GM19468 (cell line): ENCODE results near the gene LRP8.
"Not testable (repeated sequence)": the region's sequence is repeated elsewhere in the genome, so short reads cannot be mapped to it uniquely, and the experiment has no call there.

Experiments used
- ATAC-seq: cut with Tn5 transposase; IDR thresholded peaks from one replicate; pipeline ENCODE4 v1.9.1; 2021; ENCODE audit warnings: mild to moderate bottlenecking, moderate library complexity, moderate number of reproducible peaks; ENCODE audit not compliant: unreplicated experiment; ENCODE audit errors: extremely low read depth

Gene LRP8

GRCh38 chr1:53242381-53242780 is 85.5 kb downstream of the LRP8 start:
- no peak for ATAC-seq

GRCh38 chr1:53241828-53242227 is 86.0 kb downstream of the LRP8 start:
- ATAC-seq, result no peak

GRCh38 chr1:53238197-53239155 is 89.4 kb downstream of the LRP8 start, which contains the start of gene MAGOH:
Gene MAGOH, minus strand, starts transcription at chr1:53238518. Its CDS starts 70 bp downstream, at chr1:53238448.
- peak; percentile 91 for ATAC-seq

GRCh38 chr1:53237638-53238037 is 90.2 kb downstream of the LRP8 start:
- ATAC-seq, result no peak

GRCh38 chr1:53220962-53221286 is 106.9 kb downstream of the LRP8 start:
- no peak for ATAC-seq

GRCh38 chr1:53220171-53220961 is 107.5 kb downstream of the LRP8 start, which contains the start of gene CZIB:
Gene CZIB, minus strand, starts transcription at chr1:53220634. Its CDS starts 59 bp downstream, at chr1:53220575.
- ATAC-seq, result peak; percentile 78

- ATAC-seq, result no peak
Observed at GRCh38 chr1:53219711-53220110, 108.2 kb downstream of the LRP8 start.

- no peak for ATAC-seq
Observed at GRCh38 chr1:53218201-53218600, 109.7 kb downstream of the LRP8 start.

GRCh38 chr1:53214376-53214940 is 113.4 kb downstream of the LRP8 start:
- no peak for ATAC-seq

GRCh38 chr1:53210954-53211353 is 116.9 kb downstream of the LRP8 start:
- no peak for ATAC-seq

- ATAC-seq, result no peak
Observed at GRCh38 chr1:53210352-53210751, 117.5 kb downstream of the LRP8 start.

GRCh38 chr1:53207726-53208125 is 120.1 kb downstream of the LRP8 start:
- ATAC-seq, result no peak

- ATAC-seq, result no peak
Observed at GRCh38 chr1:53206735-53207379, 121.0 kb downstream of the LRP8 start.

- not testable (repeated sequence) for ATAC-seq
Observed at GRCh38 chr1:53206083-53206685, 121.7 kb downstream of the LRP8 start.

- ATAC-seq, result not testable (repeated sequence)
Observed at GRCh38 chr1:53205496-53205895, 122.4 kb downstream of the LRP8 start.

GRCh38 chr1:53203466-53203865 is 124.4 kb downstream of the LRP8 start:
- no peak for ATAC-seq

GRCh38 chr1:53198241-53198651 is 129.6 kb downstream of the LRP8 start:
- ATAC-seq, result no peak

- ATAC-seq, result no peak
Observed at GRCh38 chr1:53197291-53198200, 130.3 kb downstream of the LRP8 start.
